Thyroid gland (tissue), 4 donors: Measurements from ENCODE around the gene NME8. TPM values are rescaled to one million over a fixed set of nuclear protein-coding genes. Genes with fewer than 3 reads are reported as not detected.

Source experiments
- DNase-seq, 2 donors: peaks; one replicate each; pipeline ENCODE4 v3.0.0-alpha.2; 2019
- H3K27ac ChIP-seq, 3 donors: fragments of 200-600 bp; sonication (generic); 1 replicate in 2 of 3; 2 replicates in 1 of 3; pipeline ENCODE4 v1.5.1; 2016 to 2019; ENCODE audit warnings: mild to moderate bottlenecking in 1 of 3, moderate library complexity in 1 of 3
- H3K27me3 ChIP-seq: fragments of 200-600 bp; sonication (generic); one replicate; pipeline ENCODE4 v1.5.1; 2019
- H3K36me3 ChIP-seq, 2 donors: fragments of 200-600 bp; sonication (generic); one replicate each; pipeline ENCODE4 v1.5.1; 2016 to 2019
- H3K4me1 ChIP-seq, 2 donors: fragments of 200-600 bp; sonication (generic); one replicate each; pipeline ENCODE4 v1.5.1; 2017 to 2019
- H3K4me3 ChIP-seq, 3 donors: fragments of 200-600 bp; sonication (generic); replicated peaks in 1 of 3; 1 replicate in 2 of 3; 2 replicates in 1 of 3; pipeline ENCODE4 v1.5.1; 2016; ENCODE audit warnings: mild to moderate bottlenecking in 1 of 3
- H3K9me3 ChIP-seq: fragments of 200-600 bp; sonication (generic); one replicate; pipeline ENCODE4 v1.5.1; 2017
- CTCF ChIP-seq, 6 experiments: fragments of 200-600 bp in 3 of 6; fragments of 450-650 bp in 3 of 6; sonication (generic) in 3 of 6; IDR thresholded peaks; one replicate each; pipeline ENCODE4 v1.5.1; 2016 to 2019; ENCODE audit warnings: antibody characterized with exemption in 6 of 6, mild to moderate bottlenecking in 2 of 6, inconsistent platforms in 1 of 6, moderate library complexity in 1 of 6
- POLR2A ChIP-seq, 2 donors: fragments of 450-650 bp; IDR thresholded peaks; one replicate each; pipeline ENCODE4 v1.6.1; 2017; ENCODE audit warnings: antibody characterized with exemption in 2 of 2, mild to moderate bottlenecking in 2 of 2, moderate library complexity in 1 of 2
- WGBS, 2 donors: methylation state at CpG; one replicate each; pipeline ENCODE4 v1.1.5; 2017; 5-methylcytosine and 5-hydroxymethylcytosine counted together
- intact Hi-C: fragments of 100-400 bp; cut with DNase I; formaldehyde crosslinking; loops from one replicate; pipeline ENCODE4 v1.15.1; 2023
- total RNA-seq, 4 donors: library from RNA; depleted of rRNA; stranded (reverse); fragments of >200 nt; gene quantifications; one replicate each; pipeline ENCODE4 v1.2.3, GENCODE V29; 2016

The NME8 gene
- total RNA-seq, 4 donors from 2014 or later, result 2.6 TPM; not detected in 3

DNA sequence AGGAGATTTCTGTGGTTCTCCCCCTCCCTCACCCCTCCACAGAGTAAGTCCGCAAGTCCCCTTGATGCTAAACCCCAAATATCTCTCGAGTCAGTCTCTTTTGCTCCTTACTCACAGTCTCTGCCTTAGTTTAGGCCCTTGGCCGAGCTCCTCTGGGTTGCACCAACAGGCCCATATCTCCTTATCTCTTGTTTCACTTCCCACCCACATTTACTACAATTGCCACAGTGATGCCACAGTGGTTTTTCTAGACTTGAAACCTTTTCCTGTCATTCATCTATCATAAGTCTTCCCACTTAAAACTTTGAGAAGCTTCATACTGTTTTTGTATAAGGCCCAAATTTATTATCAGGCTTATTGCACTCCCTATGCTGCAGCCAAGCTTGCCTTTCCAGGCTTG lies 23.4 kb upstream of the NME8 start:
- DNase-seq, result no peak
- no peaks in the 10 kb centered on the region for H3K36me3 ChIP-seq
- no peaks in the 10 kb centered on the region for H3K9me3 ChIP-seq
- 84 to 89% methylated on average over 2 of the region's 3 CpGs for WGBS, 2 donors
- no peak for TF ChIP-seq CTCF (IDR thresholded peaks at IDR 0.05)
- TF ChIP-seq POLR2A (IDR thresholded peaks at IDR 0.05), result no peak
- intact Hi-C loops, result no loop called here
- no peaks in the 10 kb centered on the region for H3K4me1 ChIP-seq
- no peak overlapping the region for H3K27ac ChIP-seq
- H3K4me3 ChIP-seq, result no peak overlapping the region
- H3K27me3 ChIP-seq, result no peaks in the 10 kb centered on the region

- Histone ChIP-seq H3K36me3 (no peaks in the 10 kb centered on the region), H3K9me3 (no peaks in the 10 kb centered on the region), H3K4me1 (no peaks in the 10 kb centered on the region), H3K4me3 (no peak overlapping the region), H3K27me3 (no peaks in the 10 kb centered on the region), H3K27ac (no peak overlapping the region)
- no peak for DNase-seq
- intact Hi-C loops, result no loop called here
- 49 to 59% methylated on average over 4 of the region's 4 CpGs for WGBS, 2 donors
- no peak for TF ChIP-seq POLR2A (IDR thresholded peaks at IDR 0.05)
- no peak for TF ChIP-seq CTCF (IDR thresholded peaks at IDR 0.05)
Observed at GRCh38 chr7:37826825-37827224, 21.6 kb upstream of the NME8 start.

- Histone ChIP-seq H3K9me3 (no peaks in the 10 kb centered on the region), H3K27ac (no peak overlapping the region), H3K4me3 (no peak overlapping the region), H3K4me1 (peaks cover 0 to 11% of the 10 kb centered on the region in 2 donors), H3K36me3 (no peaks in the 10 kb centered on the region), H3K27me3 (no peaks in the 10 kb centered on the region)
- 92 to 98% methylated on average over 2 of the region's 2 CpGs for WGBS, 2 donors
- intact Hi-C loops, result loop anchor here (5.0 to 10.0 kb wide), 2 partner anchors 604 to 626 kb away; no protein-coding TSS in a partner anchor
- no peak for DNase-seq
- no peak for TF ChIP-seq CTCF (IDR thresholded peaks at IDR 0.05)
- TF ChIP-seq POLR2A (IDR thresholded peaks at IDR 0.05), result no peak
Observed at GRCh38 chr7:37831244-37831643, 17.2 kb upstream of the NME8 start.

DNA sequence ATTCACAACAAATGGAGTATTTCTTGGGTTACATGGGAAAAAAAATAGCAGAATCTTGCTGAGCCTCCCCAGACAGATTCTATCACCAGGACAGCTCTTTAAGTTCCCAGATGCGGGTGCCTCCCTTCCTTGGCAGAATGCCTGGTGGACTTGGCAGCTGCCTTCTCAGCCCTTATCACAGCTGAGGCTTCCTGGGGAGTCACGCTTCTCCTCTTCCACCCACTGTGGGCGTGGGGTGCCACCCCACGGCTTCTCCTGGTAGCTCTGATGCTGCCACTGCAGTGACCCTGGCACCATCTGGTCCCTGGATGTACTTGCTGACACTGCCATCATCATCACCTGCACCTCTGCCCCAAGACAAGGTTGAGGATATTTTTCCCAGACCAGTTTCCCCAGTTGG lies 16.2 kb upstream of the NME8 start:
- DNase-seq, result peak; percentile 89 to 90
- 20 to 28% methylated on average over 2 to 4 of the region's 4 CpGs for WGBS, 2 donors
- Histone ChIP-seq H3K27me3 (no peaks in the 10 kb centered on the region), H3K4me1 (peaks cover 0 to 11% of the 10 kb centered on the region in 2 donors), H3K9me3 (no peaks in the 10 kb centered on the region), H3K4me3 (no peak overlapping the region), H3K36me3 (no peaks in the 10 kb centered on the region), H3K27ac (no peak overlapping the region)
- intact Hi-C loops, result loop anchor here (5.0 to 10.0 kb wide), 2 partner anchors 605 to 627 kb away; no protein-coding TSS in a partner anchor
- TF ChIP-seq CTCF (IDR thresholded peaks at IDR 0.05) (peak in 5 of 6 experiments; percentile 23 to 73 (median 67)), POLR2A (IDR thresholded peaks at IDR 0.05) (no peak)

DNA sequence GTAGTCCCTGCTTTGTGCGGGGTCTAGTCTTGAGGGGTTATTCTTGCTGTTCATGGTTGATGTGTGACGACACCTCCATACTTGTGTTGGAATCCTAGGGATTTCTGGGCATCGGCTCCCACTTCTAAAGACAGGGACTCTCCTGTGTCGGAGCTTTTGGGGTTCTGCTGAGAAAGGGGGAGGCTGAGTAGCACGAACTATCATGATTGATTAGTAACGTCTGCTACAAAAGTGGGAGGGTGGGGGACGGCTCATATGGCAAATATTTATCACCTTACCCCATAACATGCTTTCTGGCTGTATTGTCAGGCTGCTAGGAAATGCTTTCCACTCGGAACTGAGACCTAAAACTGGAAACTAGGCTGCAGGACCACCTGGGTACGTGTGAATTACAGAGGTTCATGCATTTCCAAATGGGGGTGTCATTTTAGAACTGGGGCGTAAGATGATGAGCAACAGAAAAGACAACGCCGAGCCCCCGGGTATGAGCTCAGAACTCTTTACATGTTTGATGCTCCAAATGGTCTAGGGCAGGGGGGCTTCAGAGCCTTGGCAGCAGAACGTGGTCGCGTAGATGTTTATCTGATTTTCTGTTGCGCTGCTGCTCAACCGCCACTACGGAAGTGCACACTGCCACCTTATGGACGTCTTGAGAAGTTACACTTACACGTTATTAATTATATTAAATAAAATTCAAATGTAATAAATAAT lies 15.1 kb upstream of the NME8 start:
- H3K36me3 ChIP-seq, result no peaks in the 10 kb centered on the region
- peak; percentile 35 to 44 for DNase-seq
- intact Hi-C loops, result loop anchor here (5.0 to 10.0 kb wide), 2 partner anchors 606 to 628 kb away; no protein-coding TSS in a partner anchor
- TF ChIP-seq POLR2A (IDR thresholded peaks at IDR 0.05) (no peak), CTCF (IDR thresholded peaks at IDR 0.05) (peak; percentile 46 to 77 (median 52))
- H3K9me3 ChIP-seq, result no peaks in the 10 kb centered on the region
- no peaks in the 10 kb centered on the region for H3K27me3 ChIP-seq
- H3K4me1 ChIP-seq, result peaks cover 0 to 11% of the 10 kb centered on the region in 2 donors
- H3K27ac ChIP-seq, result no peak overlapping the region
- 30 to 31% methylated on average over 21 of the region's 21 CpGs for WGBS, 2 donors
- H3K4me3 ChIP-seq, result no peak overlapping the region
